Measurements from ENCODE around the gene ZNF679.
"Not testable (repeated sequence)": the region's sequence is repeated elsewhere in the genome, so short reads cannot be mapped to it uniquely, and the experiment has no call there.

Gene ZNF679

DNA sequence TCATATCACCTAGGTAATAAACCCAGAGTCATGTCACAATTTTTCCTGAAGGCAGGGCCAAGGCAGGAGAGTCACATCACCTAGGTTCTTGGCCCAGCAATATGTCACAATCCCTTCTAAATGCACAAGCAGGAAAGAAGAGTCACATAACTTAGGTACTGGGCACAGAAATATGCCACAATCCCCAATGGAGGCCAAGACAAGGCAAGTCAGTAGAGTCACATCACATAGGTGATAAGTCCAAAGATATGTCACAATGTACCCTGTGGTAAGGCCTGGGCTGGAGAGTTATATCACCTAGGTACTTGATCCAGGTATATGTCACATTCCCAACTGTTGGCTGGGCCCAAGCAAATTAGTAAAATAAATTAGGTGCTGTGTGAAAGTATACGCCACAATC is at the start of gene ZNF679:
ZNF679 (plus strand) TSS at position 301 of the 400 bp plus-strand sequence. CDS start 20,644 bp downstream, outside the sequence.
- not testable (repeated sequence) for DNase-seq (ENCODE audit: low read depth)

DNA sequence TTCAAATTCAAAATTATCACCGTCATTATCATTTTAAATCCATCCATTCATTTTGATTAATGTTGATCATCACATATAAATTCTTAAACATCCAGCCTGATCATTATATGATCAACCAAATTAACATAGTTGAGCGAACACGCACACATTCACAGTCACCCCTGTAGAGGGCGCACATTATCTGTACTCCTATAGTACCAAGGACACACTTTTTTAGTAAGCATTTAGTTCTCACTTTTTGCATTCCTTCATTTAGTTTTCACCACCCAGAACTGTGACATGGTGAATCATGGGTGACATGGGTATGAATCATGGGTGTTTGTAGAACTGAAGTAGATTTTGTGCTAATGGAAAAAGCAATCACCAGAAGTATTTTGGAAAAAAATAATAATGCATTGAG is 47.3 kb upstream of the ZNF679 start:
- DNase-seq (ENCODE audit: low read depth) = no peak

- no peak for DNase-seq (ENCODE audit: low read depth)
Observed at GRCh38 chr7:64181586-64181985, 46.7 kb upstream of the ZNF679 start.

GRCh38 chr7:64182036-64182790 is 46.1 kb upstream of the ZNF679 start:
- DNase-seq (ENCODE audit: low read depth) = no peak

- DNase-seq (ENCODE audit: low read depth) = peak; percentile 13
Observed at GRCh38 chr7:64183126-64183742, 45.0 kb upstream of the ZNF679 start.

DNA sequence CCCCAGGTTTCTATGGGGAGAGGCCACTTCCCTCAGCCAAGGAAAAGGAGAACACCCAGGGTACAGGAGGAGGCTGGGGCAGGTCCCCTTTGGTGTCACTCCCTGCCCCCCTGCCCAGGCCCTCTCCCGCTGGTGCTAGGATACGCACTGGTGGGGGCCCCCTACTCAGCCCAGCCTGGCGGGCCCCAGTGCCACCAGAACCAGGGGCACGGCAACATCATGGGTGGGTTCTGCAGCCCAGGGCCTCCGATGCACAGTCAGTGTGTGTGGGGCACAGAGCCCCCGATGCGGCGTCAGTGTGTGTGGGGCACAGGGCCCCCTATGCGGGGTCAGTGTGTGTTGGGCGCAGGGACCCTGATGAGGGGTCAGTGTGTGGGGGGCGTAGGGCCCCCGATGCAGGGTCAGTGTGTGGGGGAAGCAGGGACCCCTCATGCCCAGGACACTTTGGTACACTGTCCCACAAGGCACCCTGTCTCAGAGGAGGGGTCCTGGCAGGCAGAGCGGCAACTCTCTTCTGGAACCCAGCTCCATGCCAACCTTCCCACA is 44.4 kb upstream of the ZNF679 start:
- no peak for DNase-seq (ENCODE audit: low read depth)

DNA sequence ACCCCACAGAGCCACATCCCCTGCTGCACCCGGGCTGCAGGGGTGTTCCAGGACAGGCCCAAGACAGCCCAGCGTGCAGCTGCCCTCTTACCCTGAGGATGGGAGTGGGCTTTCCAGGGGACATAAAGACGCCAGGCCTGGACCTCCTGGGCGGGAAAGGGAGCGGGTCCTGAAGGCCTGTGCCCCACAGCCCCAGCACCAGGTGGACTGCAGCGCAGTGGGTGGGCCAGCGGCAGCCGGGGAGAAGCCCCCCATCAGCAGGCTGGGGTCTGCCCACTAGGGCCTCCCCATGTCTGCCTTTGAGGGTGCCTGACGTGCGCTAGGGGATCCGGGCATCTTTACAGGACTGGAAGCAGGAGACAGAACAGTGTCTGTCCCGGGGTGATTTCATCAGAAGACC is 43.9 kb upstream of the ZNF679 start:
- no peak for DNase-seq (ENCODE audit: low read depth)

DNA sequence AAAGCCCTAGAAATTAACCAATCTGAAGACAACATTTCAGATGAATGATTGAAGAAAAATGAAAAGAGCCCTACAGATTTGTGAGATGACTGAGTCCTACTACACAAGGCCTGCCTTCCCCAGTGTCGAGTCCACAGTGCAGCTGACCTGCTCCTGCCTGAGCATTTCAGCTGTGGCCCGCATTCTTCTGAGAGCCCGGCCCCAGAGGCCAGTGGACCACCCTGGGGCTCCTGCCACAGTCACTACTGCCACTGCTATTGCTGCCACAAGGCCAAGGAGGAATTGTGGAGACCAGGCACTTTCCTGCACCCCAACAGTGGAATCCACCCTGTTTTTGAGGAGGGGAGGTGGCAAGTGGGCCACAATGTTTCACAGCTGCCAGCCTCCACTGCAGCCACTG is 40.9 kb upstream of the ZNF679 start:
- no peak for DNase-seq (ENCODE audit: low read depth)

GRCh38 chr7:64192148-64192704 is 36.0 kb upstream of the ZNF679 start:
- no peak for DNase-seq (ENCODE audit: low read depth)

DNA sequence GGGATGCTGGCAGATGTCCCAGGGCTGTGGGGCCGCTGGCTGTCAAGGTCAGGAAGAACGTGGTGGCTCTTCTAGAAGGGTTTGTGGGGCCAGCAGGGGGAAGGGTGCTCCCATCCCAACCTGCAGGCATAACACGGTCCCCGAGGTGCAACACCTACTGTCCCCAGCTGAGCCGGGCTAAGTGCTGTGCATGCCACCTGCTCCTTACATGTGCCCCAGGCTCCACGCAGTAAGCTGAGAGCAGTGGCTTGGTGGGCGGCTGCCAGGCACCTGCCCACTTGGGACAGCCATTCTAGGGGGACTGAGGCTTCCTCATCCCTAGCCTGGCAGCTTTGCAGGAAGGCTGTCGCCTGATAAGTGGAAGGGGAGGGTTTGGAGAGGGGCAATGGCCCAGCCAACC is 35.5 kb upstream of the ZNF679 start:
- DNase-seq (ENCODE audit: low read depth) = no peak

DNA sequence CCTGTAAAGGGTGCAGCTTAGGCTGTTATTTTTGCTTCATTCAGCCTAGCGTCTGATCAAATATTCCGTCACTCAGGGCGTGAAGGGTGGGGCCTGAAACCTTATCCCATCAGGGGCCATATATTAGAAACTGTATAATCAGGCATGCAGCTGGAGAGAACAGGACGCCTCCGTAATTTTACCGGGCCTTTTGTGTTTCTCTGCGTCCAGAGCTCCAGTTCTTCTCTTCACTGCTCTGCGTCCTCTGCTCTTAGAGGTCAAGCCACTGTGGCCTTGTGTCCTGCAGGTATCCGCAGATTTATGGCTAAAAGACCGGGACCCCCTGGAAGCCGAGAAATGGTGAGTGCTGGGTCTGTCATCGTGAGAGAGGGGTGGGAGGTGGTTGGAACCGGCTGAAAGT is 21.4 kb upstream of the ZNF679 start, which contains the start of gene ZNF735:
ZNF735 (plus strand) TSS at position 301 of the 400 bp plus-strand sequence; CDS start at position 301, 0 bp downstream.
- no peak for DNase-seq (ENCODE audit: low read depth)

GRCh38 chr7:64219710-64220298 is 8.5 kb upstream of the ZNF679 start:
- DNase-seq (ENCODE audit: low read depth) = not testable (repeated sequence)

GRCh38 chr7:64223366-64223765 is 4.9 kb upstream of the ZNF679 start:
- DNase-seq (ENCODE audit: low read depth) = no peak

GRCh38 chr7:64266341-64266919 is 38.2 kb downstream of the ZNF679 start:
- no peak for DNase-seq (ENCODE audit: low read depth)

- no peak for DNase-seq (ENCODE audit: low read depth)
Observed at GRCh38 chr7:64277630-64278029, 49.4 kb downstream of the ZNF679 start.

- DNase-seq (ENCODE audit: low read depth) = no peak
Observed at GRCh38 chr7:64294701-64295420, 66.6 kb downstream of the ZNF679 start.

DNA sequence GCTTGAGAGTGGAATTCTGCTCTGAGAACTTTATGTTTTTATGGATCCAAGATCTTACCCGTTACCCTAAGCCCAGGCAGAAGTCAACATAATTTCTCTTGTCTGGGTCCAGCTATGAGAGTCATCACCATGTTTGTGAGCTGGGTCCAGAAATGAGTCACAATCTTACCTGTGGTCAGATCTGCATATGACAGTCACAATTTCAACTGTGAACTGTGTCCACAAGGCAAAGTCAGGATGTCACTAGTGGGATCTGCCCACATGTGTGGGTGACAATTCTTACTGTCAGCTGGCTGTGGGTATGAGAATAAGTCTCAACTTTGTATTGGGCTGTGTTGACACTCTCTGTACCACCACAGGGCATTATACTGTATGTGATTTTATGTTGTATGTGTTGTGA is 69.1 kb downstream of the ZNF679 start:
- not testable (repeated sequence) for DNase-seq (ENCODE audit: low read depth)

GRCh38 chr7:64300641-64301405 is 72.5 kb downstream of the ZNF679 start:
- DNase-seq (ENCODE audit: low read depth) = no peak

DNA sequence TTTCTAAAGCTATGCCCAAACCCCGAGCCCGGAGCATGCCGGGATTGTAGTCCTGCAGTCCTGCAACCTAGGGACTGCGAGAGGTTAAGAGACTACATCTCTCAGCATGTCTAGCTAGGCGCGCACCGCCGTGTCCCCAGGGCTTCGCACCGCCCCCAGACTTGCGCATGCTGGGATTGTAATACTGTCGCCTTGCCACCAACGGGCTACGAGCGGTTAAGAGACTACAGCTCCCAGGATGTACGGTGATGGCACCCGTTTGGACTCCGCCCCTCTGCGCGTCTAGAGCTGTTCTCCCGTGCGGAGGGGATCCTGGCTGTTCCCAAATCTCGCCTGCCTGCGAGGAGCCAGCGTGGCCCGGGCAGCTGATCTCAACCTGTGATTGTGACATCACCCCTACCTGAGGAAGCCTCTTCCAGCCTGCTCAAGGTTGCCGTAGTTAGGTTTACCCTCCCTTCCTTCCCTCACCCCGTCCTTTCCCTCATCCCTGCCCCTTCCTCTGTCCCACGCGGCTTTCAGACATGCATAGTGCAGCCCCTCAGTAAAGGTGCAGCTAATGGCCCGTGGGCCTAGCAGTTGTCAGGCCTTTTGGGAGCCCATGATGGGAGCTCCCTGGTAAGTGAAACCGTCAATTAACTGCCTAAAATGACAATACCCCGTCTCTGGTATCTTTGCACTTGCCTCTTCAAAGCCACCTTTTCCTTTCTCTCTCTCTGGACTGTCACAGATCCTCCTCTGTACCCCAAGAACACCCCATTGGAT is 79.2 kb downstream of the ZNF679 start:
- DNase-seq (ENCODE audit: low read depth) = peak; percentile 91

- no peak for DNase-seq (ENCODE audit: low read depth)
Observed at GRCh38 chr7:64308016-64308270, 79.7 kb downstream of the ZNF679 start.
